Measurements from ENCODE around the gene SIAH1. TPM values are rescaled to one million over a fixed set of nuclear protein-coding genes. Genes with fewer than 3 reads are reported as not detected.

Gene SIAH1
- total RNA-seq, 1 donor from 2014 or later: 60.0 TPM

GRCh38 chr16:48365601-48366164, 19.5 kb downstream of the SIAH1 start:
- peak overlapping the region; percentile 42 for H3K4me3 ChIP-seq (ENCODE audit: low read depth, low read length)
- TF ChIP-seq CTCF (IDR thresholded peaks at IDR 0.05; ENCODE audit: insufficient read depth, low read length, severe bottlenecking): no peak
- FAIRE-seq (no peak), DNase-seq (ENCODE audit: low read depth) (peak; percentile 84)
- H3K36me3 ChIP-seq (ENCODE audit: control insufficient read depth, insufficient read depth, low read length): peaks cover 5% of the 10 kb centered on the region
- H3K27me3 ChIP-seq (ENCODE audit: control insufficient read depth, insufficient read depth, low read length): no peaks in the 10 kb centered on the region

GRCh38 chr16:48365025-48365600, 20.1 kb downstream of the SIAH1 start:
- peak overlapping the region; percentile 42 for H3K4me3 ChIP-seq (ENCODE audit: low read depth, low read length)
- H3K27me3 ChIP-seq (ENCODE audit: control insufficient read depth, insufficient read depth, low read length): no peaks in the 10 kb centered on the region
- DNase-seq (ENCODE audit: low read depth) (peak; percentile 61), FAIRE-seq (no peak)
- H3K36me3 ChIP-seq (ENCODE audit: control insufficient read depth, insufficient read depth, low read length): peaks cover 5% of the 10 kb centered on the region
- TF ChIP-seq CTCF (IDR thresholded peaks at IDR 0.05; ENCODE audit: insufficient read depth, low read length, severe bottlenecking): no peak

GRCh38 chr16:48361540-48362144, 23.6 kb downstream of the SIAH1 start:
- Histone ChIP-seq H3K27me3 (ENCODE audit: control insufficient read depth, insufficient read depth, low read length) (no peaks in the 10 kb centered on the region), H3K36me3 (ENCODE audit: control insufficient read depth, insufficient read depth, low read length) (peaks cover 5% of the 10 kb centered on the region), H3K4me3 (ENCODE audit: low read depth, low read length) (no peak overlapping the region)
- no peak for DNase-seq (ENCODE audit: low read depth)
- FAIRE-seq: no peak
- no peak for TF ChIP-seq CTCF (IDR thresholded peaks at IDR 0.05; ENCODE audit: insufficient read depth, low read length, severe bottlenecking)

- TF ChIP-seq CTCF (IDR thresholded peaks at IDR 0.05; ENCODE audit: insufficient read depth, low read length, severe bottlenecking): no peak
- DNase-seq (ENCODE audit: low read depth) (no peak), FAIRE-seq (no peak)
- Histone ChIP-seq H3K27me3 (ENCODE audit: control insufficient read depth, insufficient read depth, low read length) (no peaks in the 10 kb centered on the region), H3K4me3 (ENCODE audit: low read depth, low read length) (no peak overlapping the region), H3K36me3 (ENCODE audit: control insufficient read depth, insufficient read depth, low read length) (peaks cover 5% of the 10 kb centered on the region)
Observed at GRCh38 chr16:48361012-48361411, 24.2 kb downstream of the SIAH1 start.

GRCh38 chr16:48359983-48360382, 25.2 kb downstream of the SIAH1 start:
- Histone ChIP-seq H3K27me3 (ENCODE audit: control insufficient read depth, insufficient read depth, low read length) (no peaks in the 10 kb centered on the region), H3K36me3 (ENCODE audit: control insufficient read depth, insufficient read depth, low read length) (peaks cover 5% of the 10 kb centered on the region), H3K4me3 (ENCODE audit: low read depth, low read length) (no peak overlapping the region)
- no peak for TF ChIP-seq CTCF (IDR thresholded peaks at IDR 0.05; ENCODE audit: insufficient read depth, low read length, severe bottlenecking)
- DNase-seq (ENCODE audit: low read depth): no peak
- no peak for FAIRE-seq
